NB4 (cell line): ENCODE results near the gene ST3GAL4.

Experiments
- MAX ChIP-seq: IDR thresholded peaks from 2 replicates; pipeline ENCODE4 v1.6.1; 2011; ENCODE audit warnings: low read depth, low read length
- MYC ChIP-seq: IDR thresholded peaks from 2 replicates; pipeline ENCODE4 v1.6.1; 2011; ENCODE audit warnings: low read depth, low read length
- POLR2A ChIP-seq: IDR thresholded peaks from 2 replicates; pipeline ENCODE4 v1.6.1; 2011; ENCODE audit warnings: mild to moderate bottlenecking; ENCODE audit not compliant: insufficient read length; ENCODE audit errors: extremely low read depth
- TF ChIP-seq, protein P1 (sequence below): IDR thresholded peaks from one replicate; pipeline ENCODE4 v1.5.1; 2012; ENCODE audit warnings: low read depth, low read length

GRCh38 chr11:126310992-126311310, 44.5 kb upstream of the ST3GAL4 start:
- TF ChIP-seq, protein P1, sequence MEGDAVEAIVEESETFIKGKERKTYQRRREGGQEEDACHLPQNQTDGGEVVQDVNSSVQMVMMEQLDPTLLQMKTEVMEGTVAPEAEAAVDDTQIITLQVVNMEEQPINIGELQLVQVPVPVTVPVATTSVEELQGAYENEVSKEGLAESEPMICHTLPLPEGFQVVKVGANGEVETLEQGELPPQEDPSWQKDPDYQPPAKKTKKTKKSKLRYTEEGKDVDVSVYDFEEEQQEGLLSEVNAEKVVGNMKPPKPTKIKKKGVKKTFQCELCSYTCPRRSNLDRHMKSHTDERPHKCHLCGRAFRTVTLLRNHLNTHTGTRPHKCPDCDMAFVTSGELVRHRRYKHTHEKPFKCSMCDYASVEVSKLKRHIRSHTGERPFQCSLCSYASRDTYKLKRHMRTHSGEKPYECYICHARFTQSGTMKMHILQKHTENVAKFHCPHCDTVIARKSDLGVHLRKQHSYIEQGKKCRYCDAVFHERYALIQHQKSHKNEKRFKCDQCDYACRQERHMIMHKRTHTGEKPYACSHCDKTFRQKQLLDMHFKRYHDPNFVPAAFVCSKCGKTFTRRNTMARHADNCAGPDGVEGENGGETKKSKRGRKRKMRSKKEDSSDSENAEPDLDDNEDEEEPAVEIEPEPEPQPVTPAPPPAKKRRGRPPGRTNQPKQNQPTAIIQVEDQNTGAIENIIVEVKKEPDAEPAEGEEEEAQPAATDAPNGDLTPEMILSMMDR, result no peak
- no peak for TF ChIP-seq MAX
- TF ChIP-seq POLR2A, result no peak
- no peak for TF ChIP-seq MYC
